Head of caudate nucleus (tissue), 42 donors: ENCODE results near the gene TNRC6C.

Experiments
- DNase-seq, 42 donors: peaks; one replicate each; pipeline versions ENCODE4 v3.0.0 to v3.0.0-alpha.2; 2020 to 2021; ENCODE audit warnings: mixed read lengths in 7 of 42
- intact Hi-C: fragments of 100-400 bp; cut with DNase I; formaldehyde crosslinking; loops from one replicate; pipeline ENCODE4 v1.15.0; 2022

The TNRC6C gene, protein sequence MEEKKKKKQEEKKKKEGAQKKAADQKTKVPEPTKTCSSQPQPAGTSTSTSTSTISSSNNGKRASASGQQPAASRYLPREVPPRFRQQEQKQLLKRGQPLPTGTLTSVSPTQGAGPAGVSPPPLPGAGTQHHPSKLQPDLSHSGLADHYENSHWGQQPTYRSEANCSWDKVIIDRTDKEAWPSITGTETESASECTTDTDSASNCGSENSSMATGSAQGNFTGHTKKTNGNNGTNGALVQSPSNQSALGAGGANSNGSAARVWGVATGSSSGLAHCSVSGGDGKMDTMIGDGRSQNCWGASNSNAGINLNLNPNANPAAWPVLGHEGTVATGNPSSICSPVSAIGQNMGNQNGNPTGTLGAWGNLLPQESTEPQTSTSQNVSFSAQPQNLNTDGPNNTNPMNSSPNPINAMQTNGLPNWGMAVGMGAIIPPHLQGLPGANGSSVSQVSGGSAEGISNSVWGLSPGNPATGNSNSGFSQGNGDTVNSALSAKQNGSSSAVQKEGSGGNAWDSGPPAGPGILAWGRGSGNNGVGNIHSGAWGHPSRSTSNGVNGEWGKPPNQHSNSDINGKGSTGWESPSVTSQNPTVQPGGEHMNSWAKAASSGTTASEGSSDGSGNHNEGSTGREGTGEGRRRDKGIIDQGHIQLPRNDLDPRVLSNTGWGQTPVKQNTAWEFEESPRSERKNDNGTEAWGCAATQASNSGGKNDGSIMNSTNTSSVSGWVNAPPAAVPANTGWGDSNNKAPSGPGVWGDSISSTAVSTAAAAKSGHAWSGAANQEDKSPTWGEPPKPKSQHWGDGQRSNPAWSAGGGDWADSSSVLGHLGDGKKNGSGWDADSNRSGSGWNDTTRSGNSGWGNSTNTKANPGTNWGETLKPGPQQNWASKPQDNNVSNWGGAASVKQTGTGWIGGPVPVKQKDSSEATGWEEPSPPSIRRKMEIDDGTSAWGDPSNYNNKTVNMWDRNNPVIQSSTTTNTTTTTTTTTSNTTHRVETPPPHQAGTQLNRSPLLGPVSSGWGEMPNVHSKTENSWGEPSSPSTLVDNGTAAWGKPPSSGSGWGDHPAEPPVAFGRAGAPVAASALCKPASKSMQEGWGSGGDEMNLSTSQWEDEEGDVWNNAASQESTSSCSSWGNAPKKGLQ (N-terminal part only)

GRCh38 chr17:77957857-77958715, at the start of gene TNRC6C:
TSS of gene TNRC6C (plus strand) at chr17:77958703. CDS start at chr17:78004207, 45,504 bp downstream.
- intact Hi-C loops, result loop anchor here (5.0 kb wide), 1 partner anchor 76 kb away; no protein-coding TSS in a partner anchor
- DNase-seq, result peak; percentile 100

GRCh38 chr17:77909236-77909635, 49.3 kb upstream of the TNRC6C start:
- intact Hi-C loops, result no loop called here
- DNase-seq, result peak in 20 of 42 donors; percentile 17 to 63 (median 32)

DNA sequence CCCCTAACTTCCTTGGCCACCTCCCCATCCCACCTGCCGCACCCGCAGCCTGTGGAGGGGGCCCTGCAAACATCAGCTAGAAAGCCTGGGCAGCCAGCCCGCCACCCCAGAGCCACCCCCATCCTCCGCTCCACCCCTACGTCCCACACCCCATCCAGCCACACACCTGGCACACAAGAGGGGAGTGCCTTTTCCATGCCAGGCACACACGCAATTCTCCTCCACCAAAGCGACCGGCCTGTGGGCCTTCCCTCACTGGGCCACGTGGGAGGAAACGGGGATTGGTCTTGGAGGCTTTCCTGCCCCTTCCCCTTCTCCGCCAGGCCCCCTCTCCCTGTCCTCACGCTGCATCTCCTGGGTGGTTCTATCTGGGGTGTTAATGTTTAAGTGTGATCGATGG, 48.7 kb upstream of the TNRC6C start:
- intact Hi-C loops, result no loop called here
- no peak for DNase-seq

- no peak for DNase-seq
- intact Hi-C loops, result no loop called here
Observed at GRCh38 chr17:77914385-77915254, 43.9 kb upstream of the TNRC6C start.

GRCh38 chr17:77915594-77916021, 42.9 kb upstream of the TNRC6C start:
- DNase-seq, result no peak
- intact Hi-C loops, result no loop called here

GRCh38 chr17:77916264-77916663, 42.2 kb upstream of the TNRC6C start:
- intact Hi-C loops, result no loop called here
- no peak for DNase-seq

DNA sequence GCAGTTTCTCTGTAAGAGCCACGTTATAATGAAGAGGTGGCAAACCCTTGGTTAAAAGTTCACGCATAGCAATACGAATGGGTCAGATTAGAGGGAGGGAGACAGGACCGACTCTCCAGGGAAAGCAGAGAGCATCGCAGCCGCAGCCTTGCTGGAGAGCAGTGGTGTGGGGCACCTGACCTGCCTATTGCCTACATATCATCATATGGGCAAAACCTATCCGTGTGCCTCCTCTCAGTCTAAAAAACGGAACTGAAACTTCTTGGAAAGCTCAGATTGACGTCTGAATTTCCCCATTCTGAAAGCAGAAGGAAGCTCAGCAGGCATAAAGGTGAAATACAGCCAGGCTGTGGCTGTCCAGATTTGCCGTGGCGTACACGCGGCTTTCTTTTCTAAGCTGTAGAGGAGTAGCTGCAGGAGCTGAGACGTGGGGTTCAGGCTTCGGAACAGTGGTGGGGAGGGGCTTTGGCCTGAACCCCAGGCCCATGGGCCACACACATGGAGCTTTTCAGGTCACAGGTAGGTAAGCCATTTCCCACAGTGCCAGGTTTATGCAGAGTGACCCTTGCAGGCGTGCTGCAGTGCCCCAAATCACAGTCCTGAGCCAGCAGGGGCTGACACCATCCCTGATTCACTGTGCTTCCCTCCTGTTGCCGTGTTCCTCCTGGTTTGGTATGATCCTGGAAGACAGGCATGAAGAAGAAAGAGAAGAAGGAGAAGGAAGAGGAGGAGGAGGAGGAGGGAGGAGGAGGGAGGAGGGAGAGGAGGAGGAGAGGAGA, 41.6 kb upstream of the TNRC6C start:
- intact Hi-C loops, result no loop called here
- DNase-seq, result peak in 1 of 42 donors; percentile 23

DNA sequence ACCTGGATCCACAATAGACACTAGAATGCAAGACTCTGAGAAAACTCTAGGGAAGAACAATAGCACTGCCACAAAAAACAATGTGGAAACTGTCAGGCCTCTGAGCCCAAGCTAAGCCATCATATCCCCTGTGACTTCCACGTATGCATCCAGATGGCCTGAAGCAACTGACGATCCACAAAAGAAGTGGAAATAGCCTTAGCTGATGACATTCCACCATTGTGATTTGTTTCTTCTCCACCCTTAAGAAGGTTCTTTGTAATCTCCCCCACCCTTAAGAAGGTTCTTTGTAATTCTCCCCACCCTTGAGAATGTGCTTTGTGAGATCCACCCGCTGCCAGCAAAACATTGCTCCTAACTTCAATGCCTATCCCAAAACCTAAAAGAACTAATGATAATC, 39.2 kb upstream of the TNRC6C start:
- intact Hi-C loops, result no loop called here
- DNase-seq, result no peak

GRCh38 chr17:77923135-77923534, 35.4 kb upstream of the TNRC6C start:
- intact Hi-C loops, result no loop called here
- peak in 1 of 42 donors; percentile 28 for DNase-seq

GRCh38 chr17:77923776-77924513, 34.6 kb upstream of the TNRC6C start:
- no peak for DNase-seq
- intact Hi-C loops, result no loop called here

- DNase-seq, result peak in 40 of 42 donors; percentile 13 to 86 (median 64)
- intact Hi-C loops, result no loop called here
Observed at GRCh38 chr17:77924757-77925336, 33.7 kb upstream of the TNRC6C start.

DNA sequence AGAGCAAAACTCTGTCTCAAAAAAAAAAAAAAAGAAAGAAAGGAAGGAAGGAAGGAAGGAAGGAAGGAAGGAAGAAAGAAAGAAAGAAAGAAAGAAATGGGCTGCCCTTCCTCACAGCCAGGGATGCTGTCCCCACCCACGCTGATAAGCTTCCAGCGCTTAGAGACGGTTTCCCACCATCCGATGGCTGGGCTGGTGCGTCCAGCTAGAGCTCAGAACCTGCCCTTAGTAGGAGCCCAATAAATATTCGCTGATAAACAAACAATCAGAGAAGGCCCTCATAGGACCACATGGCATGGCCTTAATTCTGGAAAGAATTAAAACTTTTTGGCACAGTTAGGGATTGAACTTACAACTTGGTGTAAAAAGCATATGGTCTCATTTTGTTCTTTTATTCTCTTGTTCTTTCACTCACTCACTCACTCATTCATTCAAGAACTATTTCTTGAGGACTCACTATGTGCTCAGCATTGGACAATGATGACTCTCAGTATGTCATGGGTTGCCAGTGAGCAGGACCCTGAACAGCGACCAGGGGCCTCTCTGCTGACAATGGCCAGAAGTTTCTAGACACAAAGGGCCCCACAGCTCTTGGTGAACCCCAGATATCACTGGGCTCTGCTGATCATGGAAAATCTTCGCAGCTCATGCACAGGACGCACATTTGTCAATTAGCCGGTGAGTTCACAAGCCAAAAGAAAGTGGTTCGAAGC, 32.5 kb upstream of the TNRC6C start:
- intact Hi-C loops, result no loop called here

DNA sequence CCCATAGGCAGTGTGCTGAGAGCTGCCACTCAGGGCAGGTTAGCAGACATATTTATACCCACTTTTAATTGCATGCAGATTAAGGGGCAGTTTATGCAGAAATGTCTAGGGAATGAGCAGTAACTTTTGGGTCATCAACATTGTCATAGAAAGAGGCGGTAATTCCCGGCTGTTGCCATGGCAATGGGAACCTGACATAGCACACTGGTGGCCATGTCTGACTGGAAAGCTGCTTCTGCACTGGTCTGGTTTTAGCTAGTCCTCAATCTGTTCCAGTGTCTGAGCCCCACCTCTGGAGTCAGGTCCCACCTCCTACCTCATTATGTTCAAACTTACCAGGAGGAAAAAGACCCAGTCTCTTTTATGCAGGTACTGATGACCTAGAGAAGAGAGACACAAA, 31.5 kb upstream of the TNRC6C start:
- no peak for DNase-seq
- intact Hi-C loops, result no loop called here

More for the DNA sequence above, 32.5 kb upstream of the TNRC6C start:
- no peak for DNase-seq

DNA sequence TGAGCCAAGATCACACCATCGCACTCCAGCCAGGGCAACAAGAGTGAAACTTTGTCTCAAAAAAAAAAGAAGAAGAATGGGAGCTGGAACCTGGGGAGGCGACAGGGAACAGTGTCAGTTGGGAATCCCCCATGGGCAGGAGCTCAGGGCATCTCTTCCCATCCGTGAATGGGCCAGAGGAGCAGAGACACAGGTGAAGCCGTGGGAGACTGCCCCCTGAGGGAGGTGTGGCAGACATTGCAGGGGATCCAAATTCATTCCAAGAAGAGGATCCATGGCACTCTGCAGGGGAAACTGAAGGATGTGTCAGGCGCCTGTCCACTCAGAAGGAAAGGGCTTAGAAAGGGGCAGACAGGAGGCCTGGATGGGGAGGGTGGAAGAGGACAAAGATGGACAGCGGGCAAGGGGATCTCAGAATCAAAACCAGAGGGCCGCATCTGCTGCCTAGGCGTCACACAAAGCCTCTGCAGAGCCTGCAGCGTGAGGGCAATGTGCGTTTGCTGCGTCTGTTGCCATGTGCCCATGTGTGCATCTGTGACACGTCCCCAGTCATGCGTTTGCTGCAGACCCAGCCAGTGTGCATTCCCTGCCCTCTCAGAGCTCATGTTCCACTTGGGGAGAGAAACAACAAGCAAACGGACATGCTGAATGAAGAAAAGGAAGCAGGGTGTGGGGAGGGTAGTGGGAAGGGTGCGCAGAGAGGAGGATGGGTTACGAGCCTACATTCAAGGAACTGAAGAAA, 30.6 kb upstream of the TNRC6C start:
- DNase-seq, result no peak
- intact Hi-C loops, result no loop called here
